CD4-positive, alpha-beta T cell treated with Interleukin-2 at 100 ng/mL for 4 hours (primary cell): ENCODE data around the gene ZNF408.
"Not testable (repeated sequence)": the region's sequence is repeated elsewhere in the genome, so short reads cannot be mapped to it uniquely, and the experiment has no call there.

Source experiments
- DNase-seq: peaks from one replicate; pipeline ENCODE4 v3.0.0-alpha.2; 2020; ENCODE audit warnings: low spot score

Gene ZNF408

DNA sequence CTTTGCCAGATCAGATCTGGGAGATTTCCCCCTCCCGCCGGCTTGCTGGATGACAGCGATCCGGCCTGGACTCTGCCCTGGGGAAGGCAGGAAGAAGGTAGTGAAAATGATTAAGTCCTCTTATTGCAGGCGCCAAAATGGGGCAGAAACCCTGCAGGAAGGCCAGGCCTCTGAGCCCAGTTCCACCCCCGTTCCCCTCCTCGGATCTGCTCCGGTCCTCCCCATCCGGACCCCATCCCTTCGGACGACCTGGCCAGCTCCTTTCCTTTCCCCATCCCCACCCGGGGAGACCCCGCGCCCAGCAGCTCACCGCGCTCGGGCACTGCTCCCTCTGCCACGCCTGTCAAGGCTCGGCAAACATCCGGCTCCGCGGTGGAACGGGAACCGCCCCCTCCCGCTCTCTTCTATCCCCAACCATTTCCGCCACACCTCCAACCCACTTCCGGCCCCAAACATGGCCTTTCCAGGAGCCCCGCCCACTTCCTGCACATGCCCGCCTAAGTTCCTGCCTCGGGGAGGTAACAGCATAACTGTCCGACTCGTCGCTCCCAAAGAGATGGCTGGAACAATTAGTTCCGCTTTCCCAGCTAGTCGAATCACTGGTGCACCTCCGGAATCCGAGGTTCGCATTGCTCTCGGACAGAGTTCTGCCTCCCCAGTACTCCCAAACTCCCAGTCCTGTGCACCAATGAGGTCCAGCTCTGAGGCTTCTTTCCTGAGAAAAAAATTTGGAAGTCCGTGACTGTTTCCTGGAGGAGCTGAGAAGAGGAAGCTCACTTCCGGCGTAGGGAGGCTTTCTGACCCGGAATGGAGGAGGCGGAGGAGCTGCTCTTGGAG, at the start of gene ZNF408, which contains the start of gene ARHGAP1:
ZNF408 (plus strand) TSS at position 791 of the 837 bp plus-strand sequence; CDS start at position 808, 17 bp downstream.
ARHGAP1 (minus strand) TSS at position 379 of the 837 bp plus-strand sequence. CDS start 4,512 bp downstream, outside the sequence.
- peak; percentile 99 for DNase-seq

GRCh38 chr11:46655631-46656030, 45.2 kb upstream of the ZNF408 start:
- no peak for DNase-seq

DNA sequence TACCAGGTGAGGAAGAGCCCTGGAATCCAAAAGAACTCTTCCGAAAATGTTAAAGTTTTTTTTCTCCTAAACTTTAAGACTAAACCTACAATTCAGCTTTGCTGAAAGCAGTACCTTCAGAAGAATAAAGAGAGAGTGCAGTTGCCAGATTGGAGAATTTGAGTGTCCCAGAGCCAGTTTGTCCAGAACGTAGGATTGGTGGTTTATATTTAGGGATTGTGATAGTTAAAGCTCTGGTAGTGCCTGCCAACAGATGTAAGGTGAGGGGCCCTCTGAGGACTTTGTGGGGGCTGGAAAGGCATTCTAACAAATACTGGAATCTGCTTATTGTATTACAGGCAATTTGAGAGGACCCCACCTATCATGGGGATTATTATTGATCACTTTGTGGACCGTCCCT, 43.6 kb upstream of the ZNF408 start:
- no peak for DNase-seq

- no peak for DNase-seq
Measured at GRCh38 chr11:46658259-46658658, 42.6 kb upstream of the ZNF408 start.

- no peak for DNase-seq
Measured at GRCh38 chr11:46659908-46660307, 40.9 kb upstream of the ZNF408 start.

GRCh38 chr11:46661836-46662235, 39.0 kb upstream of the ZNF408 start:
- DNase-seq, result no peak

DNA sequence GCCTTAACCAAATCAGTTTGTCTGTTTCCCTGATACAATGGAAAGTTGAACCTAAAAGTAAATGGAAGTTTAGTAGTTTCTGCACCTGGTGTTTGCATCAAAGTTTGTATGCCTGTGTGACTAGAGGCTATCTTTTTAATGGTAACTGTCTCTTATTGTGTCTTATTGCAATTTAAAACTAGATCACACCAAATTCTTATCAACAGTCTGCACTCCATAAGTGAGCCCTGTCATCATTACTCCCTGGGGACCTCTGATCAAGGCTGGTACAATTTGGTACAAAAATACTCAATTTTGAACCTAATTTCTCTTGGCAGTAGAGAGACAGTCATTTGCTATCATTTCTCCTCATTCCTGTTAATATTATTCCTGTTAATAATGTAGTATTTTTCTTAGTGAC, 38.5 kb upstream of the ZNF408 start:
- no peak for DNase-seq

DNA sequence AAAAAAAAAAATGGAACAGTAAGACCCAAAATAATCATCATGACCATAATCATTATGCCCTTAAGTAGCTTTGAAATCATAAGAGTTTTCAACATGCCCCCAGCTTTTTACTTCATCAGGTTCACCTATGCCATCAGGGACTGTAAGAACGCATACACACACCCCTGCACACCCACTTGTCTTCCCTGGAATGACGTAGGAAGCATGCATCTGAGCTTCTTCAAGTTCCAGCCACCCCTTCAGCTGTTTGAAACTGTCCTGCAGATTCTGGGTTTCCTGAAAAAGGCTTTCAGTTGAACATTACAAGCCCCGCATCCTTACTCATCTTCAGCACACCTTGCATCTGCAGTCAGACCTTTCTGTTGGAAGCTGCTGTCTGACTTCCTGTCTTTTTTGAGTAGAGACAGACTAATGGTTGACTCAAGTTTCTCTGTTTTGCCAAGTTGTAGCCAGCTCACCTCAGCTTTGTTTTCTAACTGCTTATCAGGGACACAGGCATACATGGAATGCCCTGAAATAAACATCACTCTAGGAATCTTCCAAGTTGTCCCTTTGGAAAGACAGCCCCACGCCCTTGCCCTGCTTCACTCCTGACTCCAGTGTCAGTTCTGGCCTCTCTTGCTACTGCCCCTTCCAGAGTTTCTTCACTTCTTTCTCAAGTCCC, 37.4 kb upstream of the ZNF408 start:
- no peak for DNase-seq

GRCh38 chr11:46664612-46665011, 36.2 kb upstream of the ZNF408 start:
- no peak for DNase-seq

DNA sequence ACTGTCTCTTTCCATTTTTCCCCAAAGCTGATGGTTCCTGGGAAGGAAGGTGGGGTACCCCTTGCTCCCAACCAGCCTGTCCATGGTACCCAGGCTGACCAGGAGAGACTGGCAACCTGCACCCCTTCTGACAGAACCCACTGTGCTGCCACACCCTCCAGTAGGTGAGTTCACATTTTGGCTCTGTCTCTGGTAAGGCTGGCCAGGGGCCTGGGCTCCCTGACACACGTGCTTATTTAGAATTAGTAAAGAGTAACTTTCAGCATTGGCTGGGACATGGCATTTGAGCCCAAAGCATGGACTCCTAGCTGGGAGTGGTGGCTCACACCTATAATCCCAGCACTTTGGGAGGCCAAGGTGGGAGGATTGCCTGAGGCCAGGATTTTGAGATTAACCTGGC, 35.5 kb upstream of the ZNF408 start:
- no peak for DNase-seq

DNA sequence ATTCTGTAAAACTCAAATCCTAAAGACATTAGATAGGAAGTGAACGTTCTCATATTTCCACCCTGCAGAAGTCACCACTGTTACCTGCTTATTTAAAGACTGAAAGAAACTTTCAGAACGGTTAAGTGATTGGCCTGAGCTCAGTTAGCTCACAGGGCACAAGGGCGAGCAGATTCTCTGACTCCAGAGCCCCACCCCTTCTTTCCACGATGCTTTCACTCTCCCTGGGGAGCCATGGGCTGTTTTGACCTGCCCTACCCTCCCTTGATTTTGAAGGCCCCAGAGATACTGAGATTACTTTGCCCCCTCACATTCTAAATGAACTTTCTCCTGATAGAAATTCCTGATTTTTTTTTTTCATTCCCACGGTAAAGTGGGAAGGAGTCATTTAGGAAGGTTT, 34.3 kb upstream of the ZNF408 start:
- DNase-seq, result no peak

DNA sequence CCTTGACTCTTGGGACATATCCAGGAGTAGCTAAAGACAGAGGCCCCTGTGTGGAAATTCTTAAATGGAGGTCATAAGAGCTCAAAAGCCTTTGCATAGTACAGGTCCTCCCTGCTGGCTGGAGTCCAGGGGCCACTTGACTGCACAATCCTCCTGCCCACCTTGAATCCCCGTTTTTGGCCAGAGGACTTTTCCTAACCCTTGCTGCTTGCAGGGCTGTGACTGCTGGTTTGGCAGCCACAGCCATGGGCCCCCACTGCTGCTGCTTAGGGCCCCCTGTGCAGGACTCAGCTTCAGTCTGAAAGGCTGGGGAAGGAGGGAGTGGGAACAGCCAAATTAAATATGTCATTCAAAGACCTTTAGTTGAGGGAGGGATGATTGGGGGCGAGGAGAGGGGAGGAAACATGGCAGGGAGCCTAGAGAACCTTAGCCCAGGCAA, 33.8 kb upstream of the ZNF408 start:
- DNase-seq, result no peak

GRCh38 chr11:46668480-46669085, 32.2 kb upstream of the ZNF408 start:
- DNase-seq, result no peak

DNA sequence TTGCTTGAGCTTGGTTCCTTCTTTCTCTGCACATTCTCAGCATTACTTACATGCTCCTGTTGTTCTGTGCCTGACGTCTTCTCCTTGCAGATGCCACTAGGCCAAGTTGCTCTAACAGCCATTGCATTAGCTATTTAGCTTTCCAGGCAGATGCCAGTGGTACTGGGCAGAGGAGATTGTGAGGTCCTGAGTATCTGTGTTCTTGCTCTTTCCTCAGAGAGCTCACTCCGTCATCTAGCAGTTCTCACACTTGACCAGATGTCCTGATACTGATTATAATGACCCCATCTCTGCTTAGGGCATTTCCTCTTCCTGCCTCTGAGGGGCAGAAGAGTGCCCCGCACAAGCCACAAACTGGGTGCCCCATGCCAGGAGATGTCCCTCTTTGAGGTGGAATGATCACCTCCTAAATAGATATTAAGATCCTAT, 31.1 kb upstream of the ZNF408 start:
- DNase-seq, result no peak

- DNase-seq, result not testable (repeated sequence)
Measured at GRCh38 chr11:46670521-46670920, 30.3 kb upstream of the ZNF408 start.

GRCh38 chr11:46671958-46672315, 28.9 kb upstream of the ZNF408 start:
- DNase-seq, result no peak

DNA sequence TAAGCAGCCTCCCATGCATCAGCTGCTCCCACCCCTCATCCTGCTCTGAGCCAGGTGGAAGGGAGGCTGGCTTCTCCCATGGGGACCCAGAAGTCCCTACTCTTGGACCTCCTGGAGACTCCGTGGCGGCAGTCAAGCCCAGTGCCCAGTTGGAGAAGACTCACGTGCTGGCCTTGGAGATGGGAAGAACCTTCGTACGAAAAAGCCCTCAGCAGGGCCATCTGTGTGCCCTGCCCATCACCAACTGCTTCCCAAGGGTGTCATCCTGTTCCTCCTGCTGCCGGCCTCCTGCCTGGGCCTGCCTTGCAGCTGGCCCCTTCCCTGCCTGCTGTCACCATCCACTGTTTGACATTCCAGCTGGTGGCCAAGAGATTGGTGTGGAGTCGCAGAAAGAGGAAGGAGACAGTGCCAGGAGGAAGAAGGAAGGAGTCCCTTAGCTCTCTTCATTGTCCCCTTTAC, 28.4 kb upstream of the ZNF408 start:
- DNase-seq, result no peak

- no peak for DNase-seq
Measured at GRCh38 chr11:46673713-46674462, 26.9 kb upstream of the ZNF408 start.

GRCh38 chr11:46674463-46675287, 26.2 kb upstream of the ZNF408 start:
- DNase-seq, result peak; percentile 17

GRCh38 chr11:46675288-46675851, 25.5 kb upstream of the ZNF408 start:
- DNase-seq, result no peak

GRCh38 chr11:46675949-46676348, 24.9 kb upstream of the ZNF408 start:
- no peak for DNase-seq
